HG02840 (cell line): ENCODE data around the gene CLECL1.
"Not testable (repeated sequence)": the region's sequence is repeated elsewhere in the genome, so short reads cannot be mapped to it uniquely, and the experiment has no call there.

Experiments
- ATAC-seq: cut with Tn5 transposase; IDR thresholded peaks from one replicate; pipeline ENCODE4 v1.9.1; 2021; ENCODE audit warnings: mild to moderate bottlenecking, moderate library complexity, moderate number of reproducible peaks; ENCODE audit not compliant: unreplicated experiment, low FRiP score

The CLECL1 gene

GRCh38 chr12:9699898-9700605 lies 32.8 kb downstream of the CLECL1 start:
- no peak for ATAC-seq

- ATAC-seq: no peak
Observed at GRCh38 chr12:9699269-9699897, 33.5 kb downstream of the CLECL1 start.

GRCh38 chr12:9698681-9699080 lies 34.2 kb downstream of the CLECL1 start:
- no peak for ATAC-seq

GRCh38 chr12:9697619-9698018 lies 35.3 kb downstream of the CLECL1 start:
- no peak for ATAC-seq

- not testable (repeated sequence) for ATAC-seq
Observed at GRCh38 chr12:9695661-9696060, 37.2 kb downstream of the CLECL1 start.

- ATAC-seq: not testable (repeated sequence)
Observed at GRCh38 chr12:9695150-9695549, 37.7 kb downstream of the CLECL1 start.

- no peak for ATAC-seq
Observed at GRCh38 chr12:9694241-9694640, 38.7 kb downstream of the CLECL1 start.

GRCh38 chr12:9692909-9693308 lies 40.0 kb downstream of the CLECL1 start:
- no peak for ATAC-seq

- no peak for ATAC-seq
Observed at GRCh38 chr12:9687228-9687627, 45.7 kb downstream of the CLECL1 start.

GRCh38 chr12:9685915-9686314 lies 47.0 kb downstream of the CLECL1 start:
- no peak for ATAC-seq

- ATAC-seq: not testable (repeated sequence)
Observed at GRCh38 chr12:9685366-9685765, 47.5 kb downstream of the CLECL1 start.

GRCh38 chr12:9682949-9683348 lies 49.9 kb downstream of the CLECL1 start:
- ATAC-seq: not testable (repeated sequence)

GRCh38 chr12:9682508-9682907 lies 50.4 kb downstream of the CLECL1 start:
- ATAC-seq: not testable (repeated sequence)

- ATAC-seq: no peak
Observed at GRCh38 chr12:9674226-9674590, 58.7 kb downstream of the CLECL1 start.

- no peak for ATAC-seq
Observed at GRCh38 chr12:9673404-9674225, 59.3 kb downstream of the CLECL1 start.
